Prostate gland (tissue), 2 donors: ENCODE data around the gene ZNF106.

Experiments used
- POLR2A ChIP-seq: fragments of 450-650 bp; IDR thresholded peaks from one replicate; pipeline ENCODE4 v1.6.1; 2016; ENCODE audit warnings: antibody characterized with exemption, mild to moderate bottlenecking
- POLR2AphosphoS5 ChIP-seq: sonication (generic); formaldehyde crosslinking; IDR thresholded peaks from one replicate; pipeline ENCODE4 v1.6.1; 2017; ENCODE audit warnings: antibody characterized with exemption
- TF ChIP-seq, protein P1 (sequence below), 4 experiments: fragments of 200-600 bp in 2 of 4; fragments of 450-650 bp in 2 of 4; sonication (generic) in 2 of 4; IDR thresholded peaks; 1 replicate in 3 of 4; 2 replicates in 1 of 4; pipeline ENCODE4 v1.5.1; 2016 to 2019; ENCODE audit warnings: antibody characterized with exemption in 4 of 4, mild to moderate bottlenecking in 2 of 4, moderate library complexity in 2 of 4

- TF ChIP-seq POLR2A (no peak), POLR2AphosphoS5 (no peak)
- TF ChIP-seq, protein P1, sequence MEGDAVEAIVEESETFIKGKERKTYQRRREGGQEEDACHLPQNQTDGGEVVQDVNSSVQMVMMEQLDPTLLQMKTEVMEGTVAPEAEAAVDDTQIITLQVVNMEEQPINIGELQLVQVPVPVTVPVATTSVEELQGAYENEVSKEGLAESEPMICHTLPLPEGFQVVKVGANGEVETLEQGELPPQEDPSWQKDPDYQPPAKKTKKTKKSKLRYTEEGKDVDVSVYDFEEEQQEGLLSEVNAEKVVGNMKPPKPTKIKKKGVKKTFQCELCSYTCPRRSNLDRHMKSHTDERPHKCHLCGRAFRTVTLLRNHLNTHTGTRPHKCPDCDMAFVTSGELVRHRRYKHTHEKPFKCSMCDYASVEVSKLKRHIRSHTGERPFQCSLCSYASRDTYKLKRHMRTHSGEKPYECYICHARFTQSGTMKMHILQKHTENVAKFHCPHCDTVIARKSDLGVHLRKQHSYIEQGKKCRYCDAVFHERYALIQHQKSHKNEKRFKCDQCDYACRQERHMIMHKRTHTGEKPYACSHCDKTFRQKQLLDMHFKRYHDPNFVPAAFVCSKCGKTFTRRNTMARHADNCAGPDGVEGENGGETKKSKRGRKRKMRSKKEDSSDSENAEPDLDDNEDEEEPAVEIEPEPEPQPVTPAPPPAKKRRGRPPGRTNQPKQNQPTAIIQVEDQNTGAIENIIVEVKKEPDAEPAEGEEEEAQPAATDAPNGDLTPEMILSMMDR (IDR thresholded peaks at IDR 0.05) = no peak
Observed at GRCh38 chr15:42405863-42406482, 85.0 kb downstream of the ZNF106 start.
